Right kidney (tissue), 1 donor: ENCODE data around the gene ACTL7A.

Source experiments
- DNase-seq: peaks from one replicate; pipeline ENCODE4 v3.0.0-alpha.2; 2016

The ACTL7A gene

GRCh38 chr9:108850293-108850897 lies 11.7 kb upstream of the ACTL7A start:
- no peak for DNase-seq

DNA sequence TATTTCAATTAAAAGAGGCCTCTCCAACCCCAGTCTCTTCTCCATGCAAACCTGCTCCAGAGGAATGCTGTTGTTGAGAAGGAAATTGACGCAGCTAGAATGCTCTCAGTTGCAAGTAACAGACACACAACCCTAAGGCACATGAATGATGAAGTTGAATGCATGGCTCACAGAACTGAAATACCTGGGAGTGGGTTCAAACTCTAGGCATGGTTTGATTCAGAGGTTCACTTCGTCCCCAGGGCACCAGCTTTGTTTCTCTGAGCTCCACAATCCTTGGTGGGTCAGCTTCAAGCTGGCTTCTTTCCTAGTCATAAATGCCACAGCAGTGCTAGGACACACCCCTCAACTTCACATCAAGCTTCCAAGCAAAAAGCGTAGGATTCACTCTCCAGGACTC lies 10.9 kb upstream of the ACTL7A start:
- DNase-seq = no peak

DNA sequence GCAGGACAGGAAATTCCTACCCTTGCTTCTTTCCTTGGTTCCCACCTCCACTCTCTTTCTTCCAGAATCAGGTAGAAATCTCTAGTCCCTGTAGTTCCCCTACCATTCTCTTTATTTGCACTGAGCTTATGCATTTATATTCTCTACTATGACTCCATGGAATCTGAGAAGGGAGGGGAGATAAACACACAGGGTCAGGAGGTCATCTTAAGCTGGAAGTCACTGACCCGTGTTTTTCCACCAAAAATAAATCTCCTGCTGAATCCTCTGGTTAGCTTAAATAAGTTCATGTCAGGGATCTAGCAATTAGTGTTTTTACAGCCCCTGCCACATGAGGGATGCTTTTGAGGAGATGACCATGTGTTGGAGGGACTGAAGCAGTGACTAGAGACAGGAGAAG lies 10.0 kb upstream of the ACTL7A start:
- no peak for DNase-seq

- DNase-seq = no peak
Measured at GRCh38 chr9:108854094-108854493, 8.0 kb upstream of the ACTL7A start.

GRCh38 chr9:108854641-108855528 lies 7.2 kb upstream of the ACTL7A start:
- DNase-seq = no peak

DNA sequence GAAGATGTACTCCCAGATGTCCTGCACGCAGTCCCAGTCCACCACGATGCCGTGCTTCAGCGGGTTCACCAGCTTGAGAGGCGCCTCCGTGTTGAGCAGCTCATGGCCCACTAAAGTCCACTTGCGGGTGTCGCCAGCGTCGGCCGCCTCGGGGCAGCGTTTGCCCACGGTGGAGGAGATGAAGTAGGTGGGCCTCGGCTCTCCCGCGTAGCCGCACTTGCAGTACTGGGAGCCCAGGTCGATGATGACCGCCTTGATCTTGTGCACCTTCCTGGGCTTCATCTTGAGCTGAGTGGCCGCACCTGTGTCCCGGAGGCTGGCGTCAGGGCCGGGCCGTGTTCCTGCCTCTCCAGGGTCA lies 6.6 kb upstream of the ACTL7A start:
- DNase-seq = no peak

GRCh38 chr9:108855888-108856287 lies 6.2 kb upstream of the ACTL7A start, which contains the start of gene ACTL7B:
TSS of gene ACTL7B (minus strand) at chr9:108855986. CDS start at chr9:108855930, 56 bp downstream.
- DNase-seq = no peak

- DNase-seq = no peak
Measured at GRCh38 chr9:108857572-108857971, 4.5 kb upstream of the ACTL7A start.

DNA sequence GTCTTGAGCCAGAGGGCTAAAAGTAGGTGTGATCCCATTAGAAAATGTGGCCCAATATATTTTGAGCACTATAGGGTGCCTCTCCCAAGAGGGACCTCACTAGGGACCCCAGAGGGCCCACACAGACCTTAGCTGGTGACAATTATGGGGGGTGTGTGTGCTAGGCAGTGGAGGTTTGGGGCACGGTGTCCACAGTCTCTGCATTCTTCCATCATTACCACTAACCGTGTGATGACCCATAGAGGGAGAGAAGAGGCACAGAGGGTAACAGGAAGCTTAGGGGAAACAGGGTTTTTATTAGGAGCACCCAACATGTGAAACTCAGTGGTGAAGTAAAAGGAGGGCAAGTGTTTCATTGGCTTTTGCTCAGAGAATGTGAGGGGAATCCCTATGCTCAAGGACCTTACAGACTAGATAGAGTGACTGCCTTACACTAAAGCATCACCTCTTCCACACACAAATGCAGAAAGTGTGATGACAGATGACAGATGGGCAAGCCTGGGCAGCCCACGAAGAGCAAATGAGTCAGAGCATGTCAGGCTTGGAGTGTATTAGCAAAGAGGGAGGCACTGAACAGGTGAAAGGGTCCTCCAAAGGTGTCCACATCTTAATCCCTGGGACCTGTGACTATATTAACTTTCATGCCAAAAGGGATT lies 2.5 kb upstream of the ACTL7A start:
- no peak for DNase-seq

DNA sequence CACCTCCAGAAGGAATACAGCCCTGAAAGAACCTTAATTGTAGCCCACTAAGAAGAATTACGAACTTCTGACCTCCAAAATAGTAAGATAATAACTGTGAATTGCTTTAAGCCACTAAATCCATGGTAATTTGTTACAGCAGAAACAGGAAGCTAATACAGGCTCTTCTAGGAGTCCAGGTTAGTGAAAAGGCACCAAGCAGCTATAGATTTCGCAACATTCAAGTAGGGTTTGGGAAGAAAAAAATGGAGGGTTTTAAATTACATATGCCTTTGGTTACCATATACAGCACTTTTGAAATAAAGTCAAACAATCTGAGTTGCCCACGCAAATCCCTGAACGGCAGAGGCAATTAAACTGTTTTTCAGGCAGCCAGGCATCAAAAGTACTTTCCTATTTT lies 1.7 kb upstream of the ACTL7A start:
- no peak for DNase-seq

DNA sequence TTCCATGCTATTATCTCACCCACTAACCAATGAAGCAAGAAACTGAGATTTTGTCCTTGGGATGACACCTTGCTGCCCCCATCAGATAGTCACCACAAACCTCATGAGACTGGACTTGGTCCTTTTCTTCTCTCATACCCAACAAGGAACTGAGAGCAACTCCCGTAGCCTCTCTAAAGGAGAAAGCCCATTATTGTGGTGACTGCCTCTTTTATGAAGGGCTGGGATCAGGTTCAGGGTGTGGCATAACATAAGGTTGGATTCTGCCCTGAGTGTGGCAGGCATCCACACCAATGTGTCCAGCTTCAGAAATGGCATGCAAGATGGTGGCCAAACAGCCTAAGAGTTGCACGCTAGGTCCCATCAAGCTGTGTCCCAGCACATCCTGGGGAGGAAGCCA lies 1.3 kb upstream of the ACTL7A start:
- DNase-seq = no peak

GRCh38 chr9:108861464-108861863 lies 602 bp upstream of the ACTL7A start:
- no peak for DNase-seq

DNA sequence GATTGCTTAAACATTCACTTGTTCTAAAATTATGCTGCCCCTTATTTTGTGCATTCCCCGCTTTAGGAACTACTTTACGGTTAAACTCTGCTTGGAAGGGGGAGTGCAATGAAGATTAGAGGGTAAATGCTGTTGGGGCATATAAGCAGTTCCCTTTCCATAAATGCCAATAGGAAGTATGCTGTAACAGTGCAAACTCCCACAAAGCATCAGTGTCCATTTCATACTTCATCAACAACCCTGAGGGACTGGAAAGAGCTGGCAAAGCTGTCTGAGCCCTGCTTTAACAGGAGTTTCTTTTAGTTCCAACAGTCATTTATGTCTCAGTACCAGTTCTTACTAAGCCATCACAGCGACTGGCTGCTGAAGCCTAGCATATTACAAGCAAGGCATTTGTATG lies 1.8 kb downstream of the ACTL7A start:
- no peak for DNase-seq

DNA sequence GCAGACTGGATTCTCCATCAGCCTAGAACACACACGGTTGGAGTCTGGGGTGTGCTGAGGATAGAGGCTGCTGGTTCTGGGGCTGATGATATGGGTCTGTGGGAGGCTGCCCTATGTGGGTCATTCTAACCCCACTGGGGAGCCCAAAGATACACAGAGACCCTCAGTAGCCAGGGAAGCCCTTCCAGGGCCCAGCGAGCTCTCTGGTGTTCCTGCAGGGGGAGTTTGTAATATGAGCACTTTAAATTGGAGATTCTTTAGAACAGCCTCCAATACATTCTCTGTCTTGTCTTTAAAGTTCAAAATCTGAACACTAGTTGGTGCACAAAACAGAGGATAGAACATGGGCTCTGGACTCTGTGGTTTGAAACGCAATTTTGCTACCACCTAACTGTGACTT lies 2.4 kb downstream of the ACTL7A start:
- no peak for DNase-seq

DNA sequence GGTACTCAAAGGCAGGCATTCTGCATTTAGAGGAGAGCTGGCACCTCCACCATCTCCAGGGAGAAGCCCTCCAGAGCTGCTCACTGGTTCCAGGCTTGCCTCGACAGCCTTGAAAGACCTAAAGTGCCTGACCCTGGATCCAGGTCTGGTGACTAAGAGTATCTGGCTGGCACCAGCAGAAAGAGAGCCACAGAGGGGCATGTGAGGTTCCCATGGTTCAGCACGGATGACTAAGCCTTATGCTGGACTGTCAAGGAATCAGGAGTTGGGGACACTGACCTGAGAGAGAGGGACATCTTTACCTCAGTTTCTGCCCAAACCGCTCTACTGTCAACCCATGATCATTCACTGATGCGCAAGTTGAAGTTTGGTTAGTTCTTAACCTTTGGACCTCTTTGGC lies 3.0 kb downstream of the ACTL7A start:
- no peak for DNase-seq

GRCh38 chr9:108866001-108866420 lies 3.9 kb downstream of the ACTL7A start:
- no peak for DNase-seq

DNA sequence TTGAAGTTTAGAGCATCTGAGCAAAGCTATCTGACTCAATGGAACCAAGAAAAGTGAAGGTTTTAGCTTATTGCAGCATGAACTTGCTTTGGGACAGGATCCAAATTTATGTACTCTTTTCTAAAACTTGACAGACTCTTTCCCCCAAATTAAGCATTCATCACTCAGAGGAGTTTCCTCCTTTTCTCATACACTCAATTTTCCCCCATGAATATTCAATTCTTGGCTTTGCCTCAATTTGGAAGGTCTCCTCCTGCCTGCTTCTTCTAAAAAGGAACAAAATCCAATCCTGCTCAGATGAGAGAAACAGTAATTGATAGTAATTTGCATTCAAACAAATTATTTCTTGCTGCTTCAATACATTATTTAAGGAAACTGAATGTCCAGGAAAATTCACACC lies 5.0 kb downstream of the ACTL7A start:
- no peak for DNase-seq

DNA sequence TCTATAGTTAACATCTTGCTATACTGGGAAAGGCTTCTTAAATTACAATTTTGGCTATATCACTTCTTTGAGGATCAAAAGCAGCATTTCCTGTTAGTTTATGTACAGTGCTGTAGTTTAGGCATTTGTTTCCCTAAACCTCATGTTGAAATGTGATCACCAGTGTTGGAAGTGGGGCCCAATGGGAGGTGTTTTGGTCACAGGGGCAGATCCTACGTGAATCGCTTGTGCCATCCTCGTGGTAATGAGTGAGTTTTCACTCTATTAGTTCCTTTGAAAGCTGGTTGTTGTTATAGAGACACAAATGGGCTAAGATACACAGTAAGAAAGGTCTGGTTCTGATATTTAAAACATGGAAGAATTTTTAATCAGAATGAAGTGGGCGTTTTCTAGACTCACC lies 5.8 kb downstream of the ACTL7A start:
- DNase-seq = no peak

DNA sequence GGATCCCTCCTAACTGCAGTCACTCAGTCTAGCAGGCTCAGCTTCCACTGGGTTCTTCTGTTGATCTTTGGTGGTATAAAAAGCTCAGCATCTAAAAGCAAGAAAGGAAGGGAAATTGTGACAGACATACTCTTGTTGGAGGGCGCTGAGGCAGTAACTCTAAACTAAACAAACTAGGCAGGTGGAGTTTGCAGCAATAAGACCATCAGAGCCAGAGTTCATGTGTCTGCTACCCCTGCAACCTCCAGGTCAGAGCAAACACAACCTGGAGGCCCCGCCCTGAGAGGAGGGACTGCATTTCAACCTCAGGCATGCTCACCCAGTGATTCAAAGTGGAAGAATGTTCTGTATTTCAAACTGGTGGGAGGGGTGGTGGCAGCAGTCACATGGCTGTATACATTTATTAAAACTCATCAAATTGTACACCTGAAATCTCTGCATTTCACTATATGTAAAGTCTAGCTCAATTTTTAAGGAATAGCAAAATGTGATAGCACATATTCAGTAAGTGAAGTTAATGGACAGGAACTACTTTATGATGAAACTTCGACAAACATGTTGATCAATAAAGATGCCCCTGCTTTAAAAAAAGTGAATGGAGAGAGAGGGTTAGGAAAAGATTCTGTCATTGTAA lies 7.1 kb downstream of the ACTL7A start:
- no peak for DNase-seq

- no peak for DNase-seq
Measured at GRCh38 chr9:108874058-108874788, 12.2 kb downstream of the ACTL7A start.

DNA sequence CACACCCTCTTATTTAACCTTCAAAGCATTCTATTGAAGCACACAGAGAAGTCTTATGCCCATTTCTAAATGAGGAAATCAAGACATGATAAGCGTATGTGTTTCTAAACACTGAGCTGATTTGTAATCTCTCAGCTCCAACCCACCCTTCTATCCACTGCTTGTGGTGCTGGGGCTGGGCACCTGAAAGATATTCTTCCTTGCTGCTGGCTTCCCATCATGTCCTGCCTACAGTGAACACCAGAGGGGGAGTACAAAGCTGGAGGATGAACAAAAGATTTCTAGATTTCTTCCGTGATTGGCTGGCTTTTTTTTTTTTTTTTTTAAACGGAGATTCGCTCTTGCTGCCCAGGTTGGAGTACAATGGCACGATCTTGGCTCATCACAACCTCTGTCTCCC lies 14.4 kb downstream of the ACTL7A start:
- no peak for DNase-seq

DNA sequence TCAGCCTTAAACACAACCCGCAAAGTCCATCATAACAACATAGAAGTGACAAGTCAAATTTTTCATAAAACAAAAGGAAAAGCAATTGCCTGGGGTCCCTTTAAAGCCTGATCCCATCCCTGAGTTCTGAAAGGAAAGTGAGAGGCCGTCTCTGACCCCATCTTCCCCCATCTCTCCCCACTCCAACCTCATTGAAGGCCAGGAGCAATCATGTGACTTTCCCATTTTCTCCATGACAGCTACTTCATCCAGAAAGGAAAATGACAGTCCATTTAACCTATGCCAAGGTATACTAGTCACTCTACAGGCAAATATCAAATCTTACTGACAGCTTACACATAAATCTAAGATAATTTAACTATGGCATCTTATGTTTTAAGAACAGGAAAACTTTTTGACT lies 15.5 kb downstream of the ACTL7A start:
- no peak for DNase-seq
